ENCODE measurements around the gene BLOC1S6. TPM values are rescaled to one million over a fixed set of nuclear protein-coding genes. Genes with fewer than 3 reads are reported as not detected.

The BLOC1S6 gene
- total and polyA plus RNA-seq, 2 of the 8 experiments (the other 6 are each of a cell fraction or from before 2014, with no cell fraction given), result 4.5 to 28.8 TPM

GRCh38 chr15:45589256-45589655, 2.1 kb downstream of the BLOC1S6 start:
- H3K27me3 ChIP-seq (replicated peaks in 1 of 4; ENCODE audit: control insufficient read depth in 3 of 4, extremely low read depth in 1 of 4, insufficient read depth in 3 of 4, low read length in 3 of 4), result no peaks in the 10 kb centered on the region
- H4K20me1 ChIP-seq (replicated peaks in 1 of 2; ENCODE audit: control insufficient read depth in 1 of 2, insufficient read depth in 2 of 2, low read length in 2 of 2), result no peaks in the 10 kb centered on the region
- H3K27ac ChIP-seq (ENCODE audit: low read depth, low read length), result no peak overlapping the region
- no peak overlapping the region for H4K91ac ChIP-seq (replicated peaks; ENCODE audit: insufficient read length, low read length)
- no peak overlapping the region for H4K8ac ChIP-seq (ENCODE audit: extremely low read depth, insufficient read depth, low read length)
- no peak overlapping the region for H3K23ac ChIP-seq (ENCODE audit: insufficient read length)
- no peak overlapping the region for H3K4me2 ChIP-seq (ENCODE audit: insufficient read depth in 1 of 2, low read depth in 2 of 2, low read length in 2 of 2)
- H3K18ac ChIP-seq (ENCODE audit: extremely low read depth, low read length), result no peak overlapping the region
- no peak for DNase-seq (ENCODE audit: low read depth in 1 of 2, low spot score in 2 of 2)
- H3K56ac ChIP-seq (replicated peaks; ENCODE audit: insufficient read length, low read depth, low read length), result no peak overlapping the region
- H2BK12ac ChIP-seq (ENCODE audit: low read depth, low read length), result no peak overlapping the region
- H3K4me1 ChIP-seq (replicated peaks in 1 of 4; ENCODE audit: control insufficient read depth in 3 of 4, insufficient read depth in 4 of 4, low read length in 3 of 4), result peaks cover 3 to 12% (median 7%) of the 10 kb centered on the region in 4 experiments; a peak in 4 of 7 replicates
- H3K36me3 ChIP-seq (ENCODE audit: control insufficient read depth in 2 of 4, insufficient read depth in 4 of 4, low read length in 3 of 4), result no peaks in the 10 kb centered on the region; a peak in 1 of 8 replicates
- ChIA-PET POLR2A (ENCODE audit: partially characterized antibody) (interaction anchor here (0.9 to 3.8 kb wide), 2 partner anchors 14 to 115 kb away, joined by 3 to 31 read pairs; no protein-coding TSS in a partner anchor), CTCF (ENCODE audit: partially characterized antibody) (interaction anchor here (1.9 to 6.1 kb wide), 3 partner anchors 15 to 24 kb away, joined by 8 to 33 read pairs (median 11); no protein-coding TSS in a partner anchor)
- no peak for FAIRE-seq
- H2AK5ac ChIP-seq (ENCODE audit: low read depth, low read length), result no peak overlapping the region
- no peak overlapping the region for H2BK20ac ChIP-seq (ENCODE audit: low read length)
- peaks cover 11 to 45% of the 10 kb centered on the region in 2 experiments; a peak in 3 of 4 replicates for H3K79me2 ChIP-seq (ENCODE audit: control insufficient read depth in 1 of 2, insufficient read depth in 2 of 2, low read length in 2 of 2)
- no peak overlapping the region for H3K14ac ChIP-seq (ENCODE audit: insufficient read length)
- no peak overlapping the region for H2AFZ ChIP-seq (ENCODE audit: low read length)
- no peaks in the 10 kb centered on the region for H3K9me3 ChIP-seq (ENCODE audit: insufficient read depth in 2 of 2, low read depth in 1 of 2, low read length in 1 of 2)
- H3K4me3 ChIP-seq (ENCODE audit: extremely low read depth in 1 of 4, insufficient read depth in 2 of 4, low read depth in 3 of 4, low read length in 4 of 4), result no peak overlapping the region
- H3K79me1 ChIP-seq (ENCODE audit: low read depth, low read length), result peaks cover 3% of the 10 kb centered on the region; the same call in 1 of the 2 replicates
- H2BK15ac ChIP-seq (ENCODE audit: low read length), result no peak overlapping the region
- H3K23me2 ChIP-seq (ENCODE audit: low read depth, low read length), result peaks cover 7% of the 10 kb centered on the region; the same call in 1 of the 2 replicates
- H2BK5ac ChIP-seq (ENCODE audit: low read depth, low read length), result no peak overlapping the region
- H4K5ac ChIP-seq (ENCODE audit: insufficient read length, low read depth, low read length), result no peak overlapping the region
- WGBS, 2 experiments (ENCODE audit: extremely low coverage in 1 of 2, insufficient coverage in 1 of 2, insufficient read length in 1 of 2, insufficient replicate concordance in 2 of 2, low coverage in 1 of 2, low lambda C conversion rate in 2 of 2, missing lambda C conversion rate in 1 of 2), result 87% methylated on average over 5 of the region's 5 CpGs; no CpG with 5 or more reads in 1 of the 2 experiments
- H2BK120ac ChIP-seq (replicated peaks; ENCODE audit: low read depth, low read length), result no peak overlapping the region
- H3K9ac ChIP-seq (replicated peaks in 1 of 4; ENCODE audit: extremely low read depth in 1 of 4, low read depth in 3 of 4, low read length in 3 of 4), result no peak overlapping the region
- no peak overlapping the region for H3K4ac ChIP-seq (replicated peaks; ENCODE audit: insufficient read length, low read depth, low read length)
- TF ChIP-seq BACH1 (IDR thresholded peaks at IDR 0.05; ENCODE audit: low read length) (no peak), GTF2F1 (IDR thresholded peaks at IDR 0.05; ENCODE audit: borderline replicate concordance, low read depth, low read length) (no peak), SIX5 (IDR thresholded peaks at IDR 0.05; ENCODE audit: low read depth, low read length) (no peak), GABPA (IDR thresholded peaks at IDR 0.05; ENCODE audit: borderline replicate concordance, insufficient read depth, low read length) (no peak), ATF3 (IDR thresholded peaks at IDR 0.05; ENCODE audit: insufficient read depth, low read depth, low read length) (no peak), TEAD4 (IDR thresholded peaks at IDR 0.05; ENCODE audit: low read depth, low read length) (no peak)

Data from H1 (cell line).